ENCODE results near the gene LIX1L.
A peak's percentile ranks its signal among the peaks of the same experiment; 100 is the strongest.

The LIX1L gene

GRCh38 chr1:145885738-145886287 lies 72.0 kb downstream of the LIX1L start, which contains the start of gene ANKRD35:
Gene ANKRD35, minus strand, starts transcription at chr1:145885866. Its CDS starts 108 bp downstream, at chr1:145885758.
- peaks cover 8% of the 10 kb centered on the region for H3K27me3 ChIP-seq (replicated peaks; ENCODE audit: control insufficient read depth, insufficient read depth, low read length, poor library complexity, severe bottlenecking)
- peak within 1 kb of the TSS; percentile 69 for H3K4me3 ChIP-seq (ENCODE audit: insufficient read depth, low read depth, low read length, poor library complexity, severe bottlenecking)
- peaks cover 13% of the 10 kb centered on the region for H3K4me1 ChIP-seq (ENCODE audit: control insufficient read depth, insufficient read depth, low read length, poor library complexity, severe bottlenecking)
- H3K9me3 ChIP-seq (ENCODE audit: control insufficient read depth, low read length), result no peaks in the 10 kb centered on the region
- H3K27ac ChIP-seq (ENCODE audit: insufficient read depth, low read length, poor library complexity, severe bottlenecking), result no peak within 1 kb of the TSS
- DNase-seq, result peak; percentile 68 to 78 (median 77)
- H3K36me3 ChIP-seq (ENCODE audit: control insufficient read depth, insufficient read depth, low read length), result no peaks in the 10 kb centered on the region

DNA sequence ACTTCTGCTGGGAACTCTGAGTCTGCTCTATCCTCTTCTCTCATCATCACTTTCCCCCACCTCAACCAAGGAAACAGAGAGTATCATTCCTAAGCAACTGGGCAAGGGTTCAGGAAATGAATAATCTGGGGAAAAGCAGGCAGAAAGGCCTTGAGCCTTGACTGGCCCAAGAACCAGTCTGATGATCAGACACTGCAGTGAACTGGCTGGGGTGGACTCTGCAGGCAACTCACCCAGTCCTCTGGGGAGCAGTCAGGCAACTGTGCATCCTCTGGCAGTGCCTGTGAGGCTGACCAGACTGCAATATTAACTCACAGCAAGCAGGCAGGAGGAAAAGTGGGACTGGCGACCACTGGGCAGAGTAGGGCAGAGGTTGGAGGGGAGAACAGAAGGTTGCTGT lies 73.1 kb downstream of the LIX1L start:
- no peak for DNase-seq
- Histone ChIP-seq H3K36me3 (ENCODE audit: control insufficient read depth, insufficient read depth, low read length) (no peaks in the 10 kb centered on the region), H3K27me3 (replicated peaks; ENCODE audit: control insufficient read depth, insufficient read depth, low read length, poor library complexity, severe bottlenecking) (peaks cover 8% of the 10 kb centered on the region), H3K4me1 (ENCODE audit: control insufficient read depth, insufficient read depth, low read length, poor library complexity, severe bottlenecking) (peaks cover 13% of the 10 kb centered on the region), H3K4me3 (ENCODE audit: insufficient read depth, low read depth, low read length, poor library complexity, severe bottlenecking) (no peak overlapping the region), H3K9me3 (ENCODE audit: control insufficient read depth, low read length) (no peaks in the 10 kb centered on the region), H3K27ac (ENCODE audit: insufficient read depth, low read length, poor library complexity, severe bottlenecking) (no peak overlapping the region)

Data from effector memory CD4-positive, alpha-beta T cell (primary cell).